Epithelial cell of esophagus (primary cell): ENCODE results near the gene RPS29.

Experiments used
- DNase-seq: peaks from one replicate; pipeline ENCODE4 v3.0.0; 2010; ENCODE audit warnings: low read depth
- H3K4me3 ChIP-seq: 2 replicates; pipeline ENCODE4 v1.5.1; 2011; ENCODE audit warnings: mild to moderate bottlenecking, low read length, control low read depth
- TF ChIP-seq, protein P1 (sequence below): IDR thresholded peaks from 2 replicates; pipeline ENCODE4 v1.5.1; 2011; ENCODE audit warnings: low read depth, mild to moderate bottlenecking, low read length, control low read depth, inconsistent platforms; ENCODE audit not compliant: insufficient read depth; ENCODE audit errors: missing control alignments

RPS29 gene

DNA sequence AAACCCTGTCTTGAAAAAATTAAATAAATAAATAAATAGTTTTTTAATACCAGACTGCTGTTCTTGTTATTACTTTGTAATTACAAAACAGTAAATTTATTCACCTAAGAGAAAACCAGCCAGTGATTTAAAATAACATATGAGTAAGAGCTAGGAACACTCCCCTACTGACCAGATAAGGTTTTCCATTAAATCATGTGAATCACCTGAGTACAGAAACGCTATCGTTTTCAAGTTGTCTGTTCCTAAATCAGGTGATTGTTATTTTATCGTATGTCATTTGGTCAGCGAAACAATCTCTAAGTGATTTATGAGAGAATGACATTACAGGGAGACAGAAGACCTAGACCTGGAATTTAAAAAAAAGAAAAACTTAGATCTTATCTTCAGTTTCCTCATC is 47.3 kb downstream of the RPS29 start:
- H3K4me3 ChIP-seq, result no peak overlapping the region
- TF ChIP-seq, protein P1, sequence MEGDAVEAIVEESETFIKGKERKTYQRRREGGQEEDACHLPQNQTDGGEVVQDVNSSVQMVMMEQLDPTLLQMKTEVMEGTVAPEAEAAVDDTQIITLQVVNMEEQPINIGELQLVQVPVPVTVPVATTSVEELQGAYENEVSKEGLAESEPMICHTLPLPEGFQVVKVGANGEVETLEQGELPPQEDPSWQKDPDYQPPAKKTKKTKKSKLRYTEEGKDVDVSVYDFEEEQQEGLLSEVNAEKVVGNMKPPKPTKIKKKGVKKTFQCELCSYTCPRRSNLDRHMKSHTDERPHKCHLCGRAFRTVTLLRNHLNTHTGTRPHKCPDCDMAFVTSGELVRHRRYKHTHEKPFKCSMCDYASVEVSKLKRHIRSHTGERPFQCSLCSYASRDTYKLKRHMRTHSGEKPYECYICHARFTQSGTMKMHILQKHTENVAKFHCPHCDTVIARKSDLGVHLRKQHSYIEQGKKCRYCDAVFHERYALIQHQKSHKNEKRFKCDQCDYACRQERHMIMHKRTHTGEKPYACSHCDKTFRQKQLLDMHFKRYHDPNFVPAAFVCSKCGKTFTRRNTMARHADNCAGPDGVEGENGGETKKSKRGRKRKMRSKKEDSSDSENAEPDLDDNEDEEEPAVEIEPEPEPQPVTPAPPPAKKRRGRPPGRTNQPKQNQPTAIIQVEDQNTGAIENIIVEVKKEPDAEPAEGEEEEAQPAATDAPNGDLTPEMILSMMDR, result no peak
- DNase-seq, result no peak
